Measurements from ENCODE around the gene PHKG2. TPM values are rescaled to one million over a fixed set of nuclear protein-coding genes. Genes with fewer than 3 reads are reported as not detected.

PHKG2 gene
- total RNA-seq, 2 donors from 2014 or later = 17.6 to 24.7 TPM

DNA sequence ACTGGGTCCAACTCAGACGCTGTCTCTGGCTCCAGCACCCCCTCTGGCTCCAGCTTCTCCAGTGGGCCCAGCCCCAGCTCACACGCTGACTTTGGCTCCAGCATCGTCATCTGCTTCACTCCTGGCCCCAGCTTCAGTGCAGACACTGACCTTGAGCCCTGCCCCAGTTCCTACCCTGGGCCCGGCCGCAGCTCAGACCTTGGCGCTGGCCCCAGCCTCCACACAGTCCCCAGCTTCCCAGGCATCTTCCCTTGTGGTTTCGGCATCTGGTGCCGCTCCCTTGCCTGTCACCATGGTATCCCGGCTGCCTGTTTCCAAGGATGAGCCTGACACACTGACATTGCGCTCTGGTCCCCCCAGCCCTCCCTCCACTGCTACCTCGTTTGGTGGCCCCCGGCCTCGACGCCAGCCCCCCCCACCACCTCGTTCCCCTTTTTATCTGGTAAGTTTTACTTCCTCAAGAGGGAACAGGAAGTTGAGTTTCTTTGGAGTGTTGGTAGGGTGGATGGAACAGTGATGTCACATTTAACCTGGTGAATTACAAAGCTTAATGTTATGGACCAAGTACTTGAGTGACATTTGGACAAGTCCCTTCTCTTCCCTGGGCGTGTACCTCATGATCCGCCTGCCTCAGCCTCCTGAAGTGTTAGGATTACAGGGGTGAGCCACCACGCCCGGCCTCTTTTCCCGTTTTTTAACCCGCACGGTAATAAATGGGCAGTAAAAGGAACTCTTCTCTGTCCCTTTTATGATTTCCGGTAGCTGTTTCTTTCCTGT, 23.4 kb upstream of the PHKG2 start:
- H3K27me3 ChIP-seq = no peaks in the 10 kb centered on the region
- peak overlapping the region in 2 of 4 donors; percentile 28 to 57 for H3K27ac ChIP-seq
- 63 to 79% methylated on average over 22 to 23 of the region's 23 CpGs for WGBS, 2 donors
- H3K4me1 ChIP-seq = no peaks in the 10 kb centered on the region
- intact Hi-C loops (cut with DNase I) = no loop called here
- no peaks in the 10 kb centered on the region for H3K9me3 ChIP-seq
- TF ChIP-seq POLR2A (IDR thresholded peaks at IDR 0.05) (no peak), CTCF (IDR thresholded peaks at IDR 0.05) (no peak)
- DNase-seq = peak in 1 of 4 donors; percentile 47
- peaks cover 30 to 50% of the 10 kb centered on the region in 2 donors for H3K36me3 ChIP-seq (replicated peaks in 1 of 2; ENCODE audit: insufficient read depth in 1 of 2, low read depth in 2 of 2)
- H3K4me3 ChIP-seq = no peak overlapping the region
- peak; percentile 20 for ATAC-seq

GRCh38 chr16:30725418-30725792, 22.8 kb upstream of the PHKG2 start:
- peaks cover 30 to 50% of the 10 kb centered on the region in 2 donors for H3K36me3 ChIP-seq (replicated peaks in 1 of 2; ENCODE audit: insufficient read depth in 1 of 2, low read depth in 2 of 2)
- no peaks in the 10 kb centered on the region for H3K4me1 ChIP-seq
- peak overlapping the region in 2 of 4 donors; percentile 28 to 57 for H3K27ac ChIP-seq
- ATAC-seq = no peak
- 86 to 87% methylated on average over 3 of the region's 3 CpGs for WGBS, 2 donors
- DNase-seq = no peak
- H3K9me3 ChIP-seq = no peaks in the 10 kb centered on the region
- TF ChIP-seq POLR2A (IDR thresholded peaks at IDR 0.05) (no peak), CTCF (IDR thresholded peaks at IDR 0.05) (no peak)
- no peaks in the 10 kb centered on the region for H3K27me3 ChIP-seq
- H3K4me3 ChIP-seq = no peak overlapping the region
- intact Hi-C loops (cut with DNase I) = no loop called here

GRCh38 chr16:30728321-30728720, 19.9 kb upstream of the PHKG2 start:
- WGBS, 2 donors = 87 to 89% methylated on average over 6 of the region's 6 CpGs
- DNase-seq (no peak), ATAC-seq (no peak)
- no peak overlapping the region for H3K4me3 ChIP-seq
- no peak for TF ChIP-seq CTCF (IDR thresholded peaks at IDR 0.05)
- TF ChIP-seq POLR2A (IDR thresholded peaks at IDR 0.05) = no peak
- no peak overlapping the region for H3K27ac ChIP-seq
- peaks cover 14 to 41% of the 10 kb centered on the region in 2 donors for H3K36me3 ChIP-seq (replicated peaks in 1 of 2; ENCODE audit: insufficient read depth in 1 of 2, low read depth in 2 of 2)
- intact Hi-C loops (cut with DNase I) = no loop called here
- no peaks in the 10 kb centered on the region for H3K9me3 ChIP-seq
- H3K27me3 ChIP-seq = no peaks in the 10 kb centered on the region
- H3K4me1 ChIP-seq = no peaks in the 10 kb centered on the region

GRCh38 chr16:30728899-30729672, 19.1 kb upstream of the PHKG2 start:
- intact Hi-C loops (cut with DNase I) = no loop called here
- Histone ChIP-seq H3K27me3 (no peaks in the 10 kb centered on the region), H3K4me1 (no peaks in the 10 kb centered on the region), H3K4me3 (no peak overlapping the region), H3K36me3 (replicated peaks in 1 of 2; ENCODE audit: insufficient read depth in 1 of 2, low read depth in 2 of 2) (peaks cover 15 to 40% of the 10 kb centered on the region in 2 donors), H3K27ac (no peak overlapping the region), H3K9me3 (no peaks in the 10 kb centered on the region)
- no peak for ATAC-seq
- 79 to 83% methylated on average over 17 of the region's 17 CpGs for WGBS, 2 donors
- no peak for DNase-seq
- no peak for TF ChIP-seq POLR2A (IDR thresholded peaks at IDR 0.05)
- TF ChIP-seq CTCF (IDR thresholded peaks at IDR 0.05) = no peak

Measured in body of pancreas (tissue), 4 donors.